Measurements from ENCODE around the gene EMILIN1. TPM values are rescaled to one million over a fixed set of nuclear protein-coding genes. Genes with fewer than 3 reads are reported as not detected.

Gene EMILIN1
- total RNA-seq, 1 donor from 2014 or later = 56.3 TPM

- Histone ChIP-seq H3K4me1 (peaks cover 17% of the 10 kb centered on the region), H3K4me3 (no peak overlapping the region), H3K27ac (no peak overlapping the region), H3K9me3 (no peaks in the 10 kb centered on the region), H3K27me3 (ENCODE audit: low read depth) (no peaks in the 10 kb centered on the region), H3K36me3 (peaks cover 36% of the 10 kb centered on the region)
- DNase-seq = no peak
- ATAC-seq = no peak
- intact Hi-C loops (cut with DNase I) = no loop called here
- no peak for TF ChIP-seq CTCF (IDR thresholded peaks at IDR 0.05)
These were observed 52.0 kb downstream of the EMILIN1 start for GRCh38 chr2:27130396-27130795.

- H3K36me3 ChIP-seq = peaks cover 36% of the 10 kb centered on the region
- no peaks in the 10 kb centered on the region for H3K9me3 ChIP-seq
- no peak overlapping the region for H3K4me3 ChIP-seq
- TF ChIP-seq CTCF (IDR thresholded peaks at IDR 0.05) = no peak
- no peaks in the 10 kb centered on the region for H3K27me3 ChIP-seq (ENCODE audit: low read depth)
- peaks cover 17% of the 10 kb centered on the region for H3K4me1 ChIP-seq
- no peak overlapping the region for H3K27ac ChIP-seq
- intact Hi-C loops (cut with DNase I) = no loop called here
- ATAC-seq (no peak), DNase-seq (no peak)
These were observed 53.0 kb downstream of the EMILIN1 start for GRCh38 chr2:27131429-27131828.

GRCh38 chr2:27133195-27133875 lies 54.9 kb downstream of the EMILIN1 start:
- no peak for TF ChIP-seq CTCF (IDR thresholded peaks at IDR 0.05)
- Histone ChIP-seq H3K36me3 (peaks cover 36% of the 10 kb centered on the region), H3K4me1 (peaks cover 17% of the 10 kb centered on the region), H3K27me3 (ENCODE audit: low read depth) (no peaks in the 10 kb centered on the region), H3K27ac (no peak overlapping the region), H3K4me3 (peak overlapping the region; percentile 99), H3K9me3 (no peaks in the 10 kb centered on the region)
- ATAC-seq = no peak
- DNase-seq = no peak
- intact Hi-C loops (cut with DNase I) = no loop called here

- DNase-seq = peak; percentile 99
- Histone ChIP-seq H3K4me3 (peak within 1 kb of the TSS; percentile 99), H3K27ac (peak within 1 kb of the TSS; percentile 94), H3K27me3 (ENCODE audit: low read depth) (no peaks in the 10 kb centered on the region), H3K9me3 (no peaks in the 10 kb centered on the region), H3K36me3 (peaks cover 36% of the 10 kb centered on the region), H3K4me1 (peaks cover 17% of the 10 kb centered on the region)
- peak; percentile 17 for TF ChIP-seq CTCF (IDR thresholded peaks at IDR 0.05)
- ATAC-seq = peak; percentile 97 to 98
- intact Hi-C loops (cut with DNase I) = no loop called here
These were observed 55.7 kb downstream of the EMILIN1 start, which contains the start of gene PREB for GRCh38 chr2:27133905-27134780. Gene PREB (minus strand): TSS chr2:27134636. CDS start chr2:27134421, 215 bp downstream.

- Histone ChIP-seq H3K4me3 (peak overlapping the region; percentile 99), H3K27me3 (ENCODE audit: low read depth) (no peaks in the 10 kb centered on the region), H3K4me1 (peaks cover 17% of the 10 kb centered on the region), H3K36me3 (peaks cover 29% of the 10 kb centered on the region), H3K9me3 (no peaks in the 10 kb centered on the region), H3K27ac (peak overlapping the region; percentile 15)
- TF ChIP-seq CTCF (IDR thresholded peaks at IDR 0.05) = no peak
- DNase-seq = no peak
- intact Hi-C loops (cut with DNase I) = no loop called here
- no peak for ATAC-seq
These were observed 56.5 kb downstream of the EMILIN1 start for GRCh38 chr2:27134781-27135477.
